Stomach (tissue), 9 donors: ENCODE results near the gene TP63. TPM values are rescaled to one million over a fixed set of nuclear protein-coding genes. Genes with fewer than 3 reads are reported as not detected.

Experiments
- DNase-seq, 2 donors: peaks; one replicate each; pipeline versions ENCODE4 v3.0.0 to v3.0.0-alpha.2; 2013 to 2019
- H3K27ac ChIP-seq, 5 donors: fragments of 200-600 bp in 4 of 5; sonication (generic) in 4 of 5; one replicate each; pipeline ENCODE4 v1.5.1; 2013 to 2019; ENCODE audit warnings: mild to moderate bottlenecking in 1 of 5, moderate library complexity in 1 of 5
- H3K27me3 ChIP-seq, 3 donors: fragments of 200-600 bp; sonication (generic); one replicate each; pipeline ENCODE4 v1.5.1; 2017 to 2019; ENCODE audit warnings: mixed run types in 1 of 3
- H3K36me3 ChIP-seq, 4 donors: fragments of 200-600 bp; sonication (generic); 1 replicate in 3 of 4; 2 replicates in 1 of 4; pipeline ENCODE4 v1.5.1; 2016 to 2019
- H3K4me1 ChIP-seq, 4 donors: fragments of 200-600 bp; sonication (generic); one replicate each; pipeline ENCODE4 v1.5.1; 2016 to 2019
- H3K4me3 ChIP-seq, 4 donors: fragments of 200-600 bp; sonication (generic) in 3 of 4; one replicate each; pipeline ENCODE4 v1.5.1; 2016 to 2019; ENCODE audit warnings: mild to moderate bottlenecking in 1 of 4
- H3K9me3 ChIP-seq, 4 donors: fragments of 200-600 bp; sonication (generic); one replicate each; pipeline ENCODE4 v1.5.1; 2016 to 2019
- EP300 ChIP-seq: sonication (generic); formaldehyde crosslinking; IDR thresholded peaks from one replicate; pipeline ENCODE4 v1.6.1; 2017; ENCODE audit warnings: antibody characterized with exemption
- POLR2A ChIP-seq, 4 donors: fragments of 450-650 bp; IDR thresholded peaks; one replicate each; pipeline ENCODE4 v1.6.1; 2016; ENCODE audit warnings: antibody characterized with exemption in 4 of 4, control low read depth in 2 of 4, mild to moderate bottlenecking in 1 of 4, moderate library complexity in 1 of 4
- POLR2AphosphoS5 ChIP-seq, 3 donors: sonication (generic); formaldehyde crosslinking; IDR thresholded peaks; one replicate each; pipeline ENCODE4 v1.6.1; 2016; ENCODE audit warnings: antibody characterized with exemption in 3 of 3
- WGBS, 5 donors: extraction: QIAGEN DNeasy Blood & Tissue Kit in 3 of 5; methylation state at CpG; one replicate each; pipeline versions ENCODE4 v1.1.5 to v1.1.7; 2013 to 2018; 5-methylcytosine and 5-hydroxymethylcytosine counted together
- intact Hi-C: fragments of 100-400 bp; cut with DNase I; formaldehyde crosslinking; loops from one replicate; pipeline ENCODE4 v1.15.1; 2023; ENCODE audit warnings: low total_unique reads
- polyA plus RNA-seq, 3 donors: library from polyadenylated mRNA; stranded (reverse); fragments of 200-250 nt; gene quantifications; one replicate each; pipeline ENCODE4 v1.2.3, GENCODE V29; 2013
- total RNA-seq, 5 donors: library from RNA; depleted of rRNA; stranded (reverse); fragments of >200 nt; gene quantifications; one replicate each; pipeline versions ENCODE4 v1.1.0 to v1.2.3, GENCODE V29; 2014 to 2016
- TF ChIP-seq, protein P1 (sequence below), 7 experiments: fragments of 450-650 bp in 4 of 7; fragments of 200-600 bp in 3 of 7; sonication (generic) in 3 of 7; IDR thresholded peaks; one replicate each; pipeline ENCODE4 v1.5.1; 2016 to 2019; ENCODE audit warnings: antibody characterized with exemption in 7 of 7, control low read depth in 2 of 7, mild to moderate bottlenecking in 1 of 7
- donor health status: healthy with polysubstance abuse.
- donor health status: Bipolar disorder and iron deficiency.
- donor health status: healthy.

Gene TP63
- total and polyA plus RNA-seq, 8 donors: 0.15 to 25.6 (median 0.55) TPM; not detected in 5

DNA sequence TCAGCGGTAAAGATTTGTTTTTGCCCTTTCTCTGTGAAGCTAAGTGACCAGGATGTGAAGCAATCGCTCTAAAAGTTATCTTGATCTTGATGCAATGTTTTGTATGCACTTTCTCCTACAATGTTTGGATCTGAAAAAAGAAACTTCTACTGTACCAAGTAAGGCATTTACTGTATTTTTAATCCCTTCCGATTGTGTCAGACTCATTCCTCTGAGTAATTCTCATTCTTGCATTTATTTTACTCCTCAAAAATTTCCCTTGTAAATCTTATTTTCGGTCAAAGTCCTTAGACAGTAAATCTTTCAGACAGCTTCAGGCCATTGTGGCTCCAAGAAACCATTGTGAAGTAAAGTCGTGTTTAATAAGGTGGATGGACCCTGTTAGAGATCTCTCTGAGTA is 141.9 kb downstream of the TP63 start:
- Histone ChIP-seq H3K9me3 (no peaks in the 10 kb centered on the region), H3K36me3 (no peaks in the 10 kb centered on the region), H3K4me3 (no peak overlapping the region), H3K27ac (no peak overlapping the region), H3K4me1 (no peaks in the 10 kb centered on the region), H3K27me3 (no peaks in the 10 kb centered on the region)
- 28 to 41% (median 33%) methylated on average over 5 of the region's 5 CpGs for WGBS, 5 donors
- TF ChIP-seq, protein P1, sequence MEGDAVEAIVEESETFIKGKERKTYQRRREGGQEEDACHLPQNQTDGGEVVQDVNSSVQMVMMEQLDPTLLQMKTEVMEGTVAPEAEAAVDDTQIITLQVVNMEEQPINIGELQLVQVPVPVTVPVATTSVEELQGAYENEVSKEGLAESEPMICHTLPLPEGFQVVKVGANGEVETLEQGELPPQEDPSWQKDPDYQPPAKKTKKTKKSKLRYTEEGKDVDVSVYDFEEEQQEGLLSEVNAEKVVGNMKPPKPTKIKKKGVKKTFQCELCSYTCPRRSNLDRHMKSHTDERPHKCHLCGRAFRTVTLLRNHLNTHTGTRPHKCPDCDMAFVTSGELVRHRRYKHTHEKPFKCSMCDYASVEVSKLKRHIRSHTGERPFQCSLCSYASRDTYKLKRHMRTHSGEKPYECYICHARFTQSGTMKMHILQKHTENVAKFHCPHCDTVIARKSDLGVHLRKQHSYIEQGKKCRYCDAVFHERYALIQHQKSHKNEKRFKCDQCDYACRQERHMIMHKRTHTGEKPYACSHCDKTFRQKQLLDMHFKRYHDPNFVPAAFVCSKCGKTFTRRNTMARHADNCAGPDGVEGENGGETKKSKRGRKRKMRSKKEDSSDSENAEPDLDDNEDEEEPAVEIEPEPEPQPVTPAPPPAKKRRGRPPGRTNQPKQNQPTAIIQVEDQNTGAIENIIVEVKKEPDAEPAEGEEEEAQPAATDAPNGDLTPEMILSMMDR (IDR thresholded peaks at IDR 0.05): no peak
- TF ChIP-seq EP300: no peak
- TF ChIP-seq POLR2AphosphoS5 (IDR thresholded peaks at IDR 0.05): no peak
- TF ChIP-seq POLR2A (IDR thresholded peaks at IDR 0.05): no peak
- DNase-seq: no peak
- intact Hi-C loops: no loop called here

DNA sequence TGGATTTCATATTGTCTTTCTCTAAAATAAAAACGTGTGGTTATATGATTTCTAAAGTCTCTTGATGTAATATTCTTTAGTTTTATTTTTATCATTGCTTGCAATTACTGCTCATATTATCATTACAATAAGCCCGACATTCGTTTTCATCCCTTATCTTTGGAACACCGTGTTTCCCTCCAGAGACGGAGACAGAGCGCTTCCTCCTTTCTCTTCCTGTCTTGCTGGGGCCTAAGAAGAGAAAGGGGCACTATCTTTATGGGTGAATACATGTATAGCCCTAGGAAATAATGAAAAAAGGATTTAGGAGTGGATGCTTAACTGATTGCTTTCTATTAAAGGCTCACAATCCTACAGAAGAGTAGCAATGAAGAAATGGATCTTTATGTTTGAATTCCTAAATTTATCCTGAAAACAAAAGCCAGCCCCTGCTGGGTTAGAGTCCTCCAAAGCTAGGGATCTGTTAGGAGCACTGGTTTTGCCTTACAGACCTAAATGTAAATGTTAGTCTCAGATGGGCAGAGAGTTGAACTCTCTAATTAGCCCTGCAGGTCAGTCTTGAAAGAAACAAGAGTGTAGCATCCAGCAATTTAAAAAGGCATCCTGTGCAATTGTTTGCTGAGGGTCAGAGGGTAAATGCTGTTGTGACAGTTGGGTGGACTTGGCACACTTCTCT is 145.1 kb downstream of the TP63 start:
- no peak overlapping the region for H3K4me3 ChIP-seq
- no peak overlapping the region for H3K27ac ChIP-seq
- intact Hi-C loops: no loop called here
- H3K27me3 ChIP-seq: no peaks in the 10 kb centered on the region
- H3K36me3 ChIP-seq: no peaks in the 10 kb centered on the region
- no peak for DNase-seq
- no peaks in the 10 kb centered on the region for H3K4me1 ChIP-seq
- H3K9me3 ChIP-seq: no peaks in the 10 kb centered on the region
- no peak for TF ChIP-seq EP300
- TF ChIP-seq POLR2A (IDR thresholded peaks at IDR 0.05): no peak
- no peak for TF ChIP-seq POLR2AphosphoS5 (IDR thresholded peaks at IDR 0.05)
- TF ChIP-seq, protein P1 (IDR thresholded peaks at IDR 0.05): no peak
- WGBS, 5 donors: 58 to 66% (median 62%) methylated on average over 6 of the region's 6 CpGs

- Histone ChIP-seq H3K4me1 (no peaks in the 10 kb centered on the region), H3K27me3 (no peaks in the 10 kb centered on the region), H3K27ac (no peak overlapping the region), H3K4me3 (no peak overlapping the region), H3K36me3 (no peaks in the 10 kb centered on the region), H3K9me3 (no peaks in the 10 kb centered on the region)
- intact Hi-C loops: no loop called here
- WGBS, 5 donors: 79 to 91% (median 88%) methylated on average over 5 of the region's 5 CpGs
- DNase-seq: no peak
- TF ChIP-seq POLR2A (IDR thresholded peaks at IDR 0.05) (no peak), EP300 (no peak), POLR2AphosphoS5 (IDR thresholded peaks at IDR 0.05) (no peak)
- TF ChIP-seq, protein P1 (IDR thresholded peaks at IDR 0.05): no peak
These were observed 147.3 kb downstream of the TP63 start for GRCh38 chr3:189778340-189778950.

DNA sequence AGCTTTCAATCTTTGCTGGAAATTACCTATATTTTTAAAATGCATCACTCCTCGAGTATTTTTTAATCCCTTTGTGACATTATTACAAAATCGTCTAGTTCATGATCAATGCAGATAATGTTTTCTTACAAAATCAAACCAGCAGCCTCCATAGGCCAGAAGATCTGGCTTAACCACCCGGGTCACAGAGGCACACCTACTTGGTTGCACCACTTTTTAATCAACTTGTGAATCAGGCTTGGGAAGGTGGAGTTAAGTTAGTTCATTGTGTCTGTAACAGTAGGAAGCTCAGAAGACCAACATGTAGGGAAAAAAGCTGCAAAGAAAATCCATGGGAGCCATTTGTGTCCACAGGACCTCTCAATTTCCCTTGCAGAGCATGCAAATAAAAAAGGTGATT is 148.0 kb downstream of the TP63 start:
- H3K27ac ChIP-seq: no peak overlapping the region

More for the DNA sequence above, 148.0 kb downstream of the TP63 start:
- TF ChIP-seq, protein P1 (IDR thresholded peaks at IDR 0.05): no peak
- TF ChIP-seq POLR2AphosphoS5 (IDR thresholded peaks at IDR 0.05): no peak
- intact Hi-C loops: no loop called here
- no peaks in the 10 kb centered on the region for H3K4me1 ChIP-seq
- no peaks in the 10 kb centered on the region for H3K27me3 ChIP-seq
- H3K36me3 ChIP-seq: no peaks in the 10 kb centered on the region
- no peak overlapping the region for H3K4me3 ChIP-seq
- no peak for DNase-seq
- H3K9me3 ChIP-seq: no peaks in the 10 kb centered on the region
- WGBS, 5 donors: 73 to 83% (median 75%) methylated on average over 3 of the region's 3 CpGs
